GM12878 (cell line): Measurements from ENCODE around the gene HORMAD1. TPM values are rescaled to one million over a fixed set of nuclear protein-coding genes. Genes with fewer than 3 reads are reported as not detected.
"Not testable (repeated sequence)": the region's sequence is repeated elsewhere in the genome, so short reads cannot be mapped to it uniquely, and the experiment has no call there.

Experiments used
- ATAC-seq: fragments of 200-7000 bp; cut with Tn5 transposase; 3 replicates; pipeline ENCODE4 v1.9.1; 2020; ENCODE audit warnings: mild to moderate bottlenecking, moderate library complexity
- BruUV-seq: library from RNA; stranded (reverse); fragments of 400-500 nt; replicated peaks from 2 replicates; lab custom pipeline; 2021; lab: Mats Ljungman, UMichigan
- CTCF ChIA-PET: fragments of 300-600 bp; sonication (Branson Sonifier 250); formaldehyde crosslinking; extraction: SDS; loops from one replicate; lab custom pipeline; 2021; ENCODE audit warnings: inconsistent platforms; lab: Yijun Ruan, JAX
- POLR2A ChIA-PET: fragments of 350-600 bp; formaldehyde crosslinking; extraction: SDS; loops from one replicate; lab custom pipeline; 2021; ENCODE audit warnings: inconsistent platforms; lab: Charles Lee
- RAD21 ChIA-PET: fragments of 300-600 bp; sonication (Branson Sonifier 250); formaldehyde crosslinking; loops from one replicate; lab custom pipeline; 2023; ENCODE audit warnings: antibody characterized with exemption; ENCODE audit not compliant: unreplicated experiment; lab: Charles Lee
- SMC1A ChIA-PET: fragments of 300-600 bp; sonication (Branson Sonifier 250); formaldehyde crosslinking; loops from one replicate; lab custom pipeline; 2023; ENCODE audit not compliant: unreplicated experiment, uncharacterized antibody; lab: Charles Lee
- DNase-seq: peaks from one replicate; pipeline ENCODE4 v3.0.0-alpha.2; 2011; ENCODE audit warnings: low read depth, low spot score
- FAIRE-seq: peaks from 3 replicates; lab custom pipeline; 2011; peaks lifted over from hg19 to GRCh38; lab: Jason Lieb, UNC
- H2AFZ ChIP-seq: 2 replicates; pipeline ENCODE4 v1.6.0; 2011; ENCODE audit warnings: low read depth, low read length, control low read depth; ENCODE audit not compliant: control insufficient read depth
- H3K27ac ChIP-seq: 2 replicates; pipeline ENCODE4 v1.5.1; 2011; ENCODE audit warnings: control low read depth; ENCODE audit not compliant: control insufficient read depth, insufficient read depth
- H3K27me3 ChIP-seq, 2 experiments: replicated peaks in 1 of 2; 2 replicates each; pipeline versions ENCODE4 v1.6.0 to v1.6.1; 2011; ENCODE audit warnings: low read length in 1 of 2; ENCODE audit not compliant: control insufficient read depth in 2 of 2, insufficient read depth in 2 of 2
- H3K36me3 ChIP-seq, 2 experiments: 2 replicates each; pipeline ENCODE4 v1.5.1; 2011; ENCODE audit warnings: low read length in 1 of 2; ENCODE audit not compliant: control insufficient read depth in 2 of 2, insufficient read depth in 2 of 2
- H3K4me1 ChIP-seq: 2 replicates; pipeline ENCODE4 v1.6.1; 2011; ENCODE audit warnings: mild to moderate bottlenecking, low read length, moderate library complexity, mixed read lengths; ENCODE audit not compliant: control insufficient read depth, insufficient read depth
- H3K4me2 ChIP-seq: 2 replicates; pipeline ENCODE4 v1.6.0; 2011; ENCODE audit warnings: control low read depth; ENCODE audit not compliant: control insufficient read depth, insufficient read depth
- H3K4me3 ChIP-seq: fragments of 200-600 bp; sonication (generic); 2 replicates; pipeline ENCODE4 v1.5.1; 2016
- H3K79me2 ChIP-seq: 2 replicates; pipeline ENCODE4 v1.6.0; 2011; ENCODE audit warnings: low read length; ENCODE audit not compliant: control insufficient read depth, insufficient read depth
- H3K9ac ChIP-seq: 2 replicates; pipeline ENCODE4 v1.8.0; 2011; ENCODE audit warnings: low read length, control low read depth, mixed read lengths; ENCODE audit not compliant: control insufficient read depth, insufficient read depth
- H3K9me3 ChIP-seq: replicated peaks from 3 replicates; pipeline ENCODE4 v1.5.1; 2011; ENCODE audit warnings: mild to moderate bottlenecking, low read length; ENCODE audit not compliant: control insufficient read depth, insufficient read depth
- H4K20me1 ChIP-seq: 2 replicates; pipeline ENCODE4 v1.6.0; 2011; ENCODE audit not compliant: control insufficient read depth, insufficient read depth
- PAX8 ChIP-seq: fragments of 450-650 bp; IDR thresholded peaks from 2 replicates; pipeline ENCODE4 v1.6.1; 2017; ENCODE audit warnings: mild to moderate bottlenecking, moderate library complexity
- RAD21 ChIP-seq: IDR thresholded peaks from 2 replicates; pipeline ENCODE4 v1.6.1; 2011; ENCODE audit warnings: mild to moderate bottlenecking, low read depth, low read length, moderate library complexity; ENCODE audit not compliant: insufficient read depth
- SIN3A ChIP-seq: IDR thresholded peaks from 2 replicates; pipeline ENCODE4 v1.6.1; 2012; ENCODE audit warnings: low read depth, low read length, improper control_type of control experiment
- WGBS: methylation state at CpG from one replicate; pipeline ENCODE4 v1.1.6; 2016; ENCODE audit warnings: low lambda C conversion rate; ENCODE audit not compliant: insufficient replicate concordance, insufficient coverage; ENCODE audit errors: missing lambda C conversion rate; 5-methylcytosine and 5-hydroxymethylcytosine counted together
- in situ Hi-C: fragments of 300-500 bp; cut with MboI; formaldehyde crosslinking; loops from 9 replicates; pipeline ENCODE4 v1.14.3; 2018; ENCODE audit warnings: mixed read lengths
- intact Hi-C: fragments of 100-400 bp; cut with micrococcal nuclease; formaldehyde crosslinking; loops from one replicate; pipeline ENCODE4 v1.14.2; 2022; ENCODE audit not compliant: unreplicated experiment
- polyA plus RNA-seq, 11 experiments: library from polyadenylated mRNA; depleted of rRNA in 4 of 11; unstranded in 6 of 11; stranded (reverse) in 5 of 11; fragments of >200 nt; fragmentation: Nextera tagmentation in 4 of 11; fragmentation: Illumina TruSeq in 1 of 11; extraction: Ambion mirVana in 4 of 11; extraction: Trizol in 1 of 11; gene quantifications; 1 replicate in 1 of 11; 2 replicates in 10 of 11; pipeline versions ENCODE4 v1.2.1 to v1.2.3, GENCODE V29; 2011 to 2016; ENCODE audit warnings: inconsistent platforms in 2 of 11, missing spikeins in 2 of 11, low read depth in 1 of 11
- total RNA-seq, 4 experiments: library from RNA; depleted of rRNA in 3 of 4; stranded (reverse); fragments of >200 nt in 3 of 4; fragmentation: Illumina TruSeq in 1 of 4; extraction: Trizol in 1 of 4; gene quantifications; 2 replicates each; pipeline versions ENCODE4 v1.2.1 to v1.2.3, GENCODE V29; 2013 to 2021
- TF ChIP-seq, protein P1 (sequence below): IDR thresholded peaks from 2 replicates; pipeline ENCODE4 v1.6.1; 2011; ENCODE audit warnings: mild to moderate bottlenecking, low read depth, low read length, moderate library complexity; ENCODE audit not compliant: insufficient replicate concordance
- TF ChIP-seq, protein P2 (sequence below): IDR thresholded peaks from 2 replicates; pipeline ENCODE4 v1.6.1; 2012; ENCODE audit warnings: low read depth, low read length, improper control_type of control experiment
- TF ChIP-seq, protein P3 (sequence below): IDR thresholded peaks from 2 replicates; pipeline ENCODE4 v1.6.1; 2011; ENCODE audit warnings: borderline replicate concordance, low read depth, mild to moderate bottlenecking, moderate library complexity, mixed read lengths, low read length; ENCODE audit not compliant: insufficient read depth; ENCODE audit errors: extremely low read length

Gene HORMAD1
- total and polyA plus RNA-seq, 10 of the 15 experiments (the other 5 are each of a cell fraction or from before 2014, with no cell fraction given), result 0.08 to 0.22 (median 0.20) TPM; not detected in 6

DNA sequence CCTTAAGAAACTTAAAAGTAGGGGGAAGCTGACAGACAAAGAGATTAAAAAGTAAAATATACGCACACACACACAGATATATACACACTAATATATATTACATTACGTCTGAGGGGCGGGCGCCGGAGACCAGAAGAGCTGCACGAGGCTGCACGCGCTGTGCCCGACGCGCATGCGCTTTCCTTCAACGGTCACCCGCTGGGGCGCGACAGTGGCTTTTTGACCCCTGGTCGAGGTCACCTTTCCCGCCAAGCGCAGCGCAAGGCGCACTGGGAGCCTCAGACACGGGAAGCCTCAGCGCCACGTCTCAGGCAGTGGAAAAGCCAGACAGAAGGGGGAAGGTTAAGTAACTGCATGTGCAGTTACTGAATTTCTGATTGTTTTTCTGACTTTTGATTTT is at the start of gene HORMAD1 (continued):
- TF ChIP-seq, protein P1, sequence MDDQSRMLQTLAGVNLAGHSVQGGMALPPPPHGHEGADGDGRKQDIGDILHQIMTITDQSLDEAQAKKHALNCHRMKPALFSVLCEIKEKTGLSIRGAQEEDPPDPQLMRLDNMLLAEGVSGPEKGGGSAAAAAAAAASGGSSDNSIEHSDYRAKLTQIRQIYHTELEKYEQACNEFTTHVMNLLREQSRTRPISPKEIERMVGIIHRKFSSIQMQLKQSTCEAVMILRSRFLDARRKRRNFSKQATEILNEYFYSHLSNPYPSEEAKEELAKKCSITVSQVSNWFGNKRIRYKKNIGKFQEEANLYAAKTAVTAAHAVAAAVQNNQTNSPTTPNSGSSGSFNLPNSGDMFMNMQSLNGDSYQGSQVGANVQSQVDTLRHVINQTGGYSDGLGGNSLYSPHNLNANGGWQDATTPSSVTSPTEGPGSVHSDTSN, result no peak
- no peak for TF ChIP-seq RAD21
- TF ChIP-seq, protein P2, sequence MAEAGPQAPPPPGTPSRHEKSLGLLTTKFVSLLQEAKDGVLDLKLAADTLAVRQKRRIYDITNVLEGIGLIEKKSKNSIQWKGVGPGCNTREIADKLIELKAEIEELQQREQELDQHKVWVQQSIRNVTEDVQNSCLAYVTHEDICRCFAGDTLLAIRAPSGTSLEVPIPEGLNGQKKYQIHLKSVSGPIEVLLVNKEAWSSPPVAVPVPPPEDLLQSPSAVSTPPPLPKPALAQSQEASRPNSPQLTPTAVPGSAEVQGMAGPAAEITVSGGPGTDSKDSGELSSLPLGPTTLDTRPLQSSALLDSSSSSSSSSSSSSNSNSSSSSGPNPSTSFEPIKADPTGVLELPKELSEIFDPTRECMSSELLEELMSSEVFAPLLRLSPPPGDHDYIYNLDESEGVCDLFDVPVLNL, result no peak
- TF ChIP-seq PAX8, result no peak
- TF ChIP-seq, protein P3, sequence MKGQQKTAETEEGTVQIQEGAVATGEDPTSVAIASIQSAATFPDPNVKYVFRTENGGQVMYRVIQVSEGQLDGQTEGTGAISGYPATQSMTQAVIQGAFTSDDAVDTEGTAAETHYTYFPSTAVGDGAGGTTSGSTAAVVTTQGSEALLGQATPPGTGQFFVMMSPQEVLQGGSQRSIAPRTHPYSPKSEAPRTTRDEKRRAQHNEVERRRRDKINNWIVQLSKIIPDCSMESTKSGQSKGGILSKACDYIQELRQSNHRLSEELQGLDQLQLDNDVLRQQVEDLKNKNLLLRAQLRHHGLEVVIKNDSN, result no peak
- TF ChIP-seq SIN3A, result no peak
- TF ChIP-seq, all 136 proteins: peak for 0

DNA sequence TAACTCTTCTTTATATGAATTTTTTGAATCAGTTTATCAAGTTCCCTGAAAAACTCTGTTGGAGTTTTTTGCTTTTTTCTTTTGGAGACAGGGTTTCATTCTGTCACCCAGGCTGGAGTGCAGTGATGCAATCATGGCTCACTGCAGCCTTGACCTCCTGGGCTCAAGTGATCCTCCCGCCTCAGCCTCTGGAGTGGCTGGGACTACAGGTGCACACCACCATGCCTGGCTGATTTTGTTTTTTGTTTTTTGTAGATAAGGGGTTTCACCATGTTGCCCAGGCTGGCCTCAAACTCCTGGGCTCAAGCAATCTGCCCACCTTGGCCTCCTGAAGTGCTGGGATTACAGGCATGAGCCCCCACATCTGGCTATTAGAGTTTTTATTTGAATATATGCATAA is 47.0 kb upstream of the HORMAD1 start:
- WGBS, result 73% methylated on average over 1 of the region's 1 CpG
- H3K36me3 ChIP-seq, H3K27ac ChIP-seq, H3K27me3 ChIP-seq, POLR2A ChIA-PET, in situ Hi-C loops, H2AFZ ChIP-seq, H3K4me3 ChIP-seq, H3K9me3 ChIP-seq, ATAC-seq, DNase-seq, H3K9ac ChIP-seq, BruUV-seq, FAIRE-seq, H4K20me1 ChIP-seq, H3K4me2 ChIP-seq: not testable (repeated sequence)
- H3K4me1 ChIP-seq, result peaks cover 16% of the 10 kb centered on the region
- CTCF ChIA-PET, result interaction anchor here (0.5 to 2.9 kb wide), 3 partner anchors 56 to 207 kb away, joined by 3 to 13 read pairs (median 3); no protein-coding TSS in a partner anchor
- RAD21 ChIA-PET, result interaction anchor here (1.7 kb wide), 1 partner anchor 138 kb away, joined by 5 read pairs; the partner anchor contains the start of gene ENSA
- SMC1A ChIA-PET, result interaction anchor here (0.9 to 2.3 kb wide), 5 partner anchors 11 to 205 kb away, joined by 3 to 5 read pairs (median 3); partner anchors contain the start of gene GOLPH3L
- intact Hi-C loops, result loop anchor here (10.0 kb wide), 3 partner anchors 107 to 207 kb away; partner anchors contain the start of genes ARNT, CERS2 and ENSA
- H3K79me2 ChIP-seq, result peaks cover 17% of the 10 kb centered on the region
